Activated T-cell treated with anti-CD3 and anti-CD28 coated beads, Interleukin-2, amount 50 U/mL, for 72 hours (primary cell): ENCODE results near the gene PYROXD2. TPM values are rescaled to one million over a fixed set of nuclear protein-coding genes. Genes with fewer than 3 reads are reported as not detected.

Experiments
- ATAC-seq, 2 donors: fragments of 150-1000 bp; cut with Tn5 transposase; replicated peaks in 1 of 2; 2 replicates each; pipeline ENCODE4 v1.10.0; 2021; ENCODE audit warnings: moderate library complexity in 2 of 2, mild to moderate bottlenecking in 1 of 2
- DNase-seq, 2 donors: peaks; one replicate each; pipeline ENCODE4 v3.0.0; 2021 to 2022; ENCODE audit warnings: mixed read lengths in 1 of 2
- H3K27ac Mint-ChIP-seq: one replicate; pipeline ENCODE4 v1.8.0; 2022; ENCODE audit warnings: mild to moderate bottlenecking, moderate library complexity, mixed read lengths
- H3K27me3 Mint-ChIP-seq: one replicate; pipeline ENCODE4 v1.8.0; 2022; ENCODE audit warnings: low read depth, mixed read lengths
- H3K36me3 Mint-ChIP-seq, 2 donors: one replicate each; pipeline ENCODE4 v1.8.0; 2022; ENCODE audit warnings: mixed read lengths in 2 of 2, mild to moderate bottlenecking in 1 of 2; ENCODE audit not compliant: insufficient read depth in 2 of 2
- H3K4me1 Mint-ChIP-seq: one replicate; pipeline ENCODE4 v1.8.0; 2022; ENCODE audit warnings: low read depth, mixed read lengths
- H3K4me3 Mint-ChIP-seq, 2 donors: one replicate each; pipeline ENCODE4 v1.8.0; 2022; ENCODE audit warnings: mild to moderate bottlenecking in 2 of 2, mixed read lengths in 2 of 2, moderate library complexity in 2 of 2
- H3K9me3 Mint-ChIP-seq, 2 donors: one replicate each; pipeline ENCODE4 v1.8.0; 2022; ENCODE audit warnings: mixed read lengths in 2 of 2
- total RNA-seq, 2 donors: library from RNA; stranded (reverse); gene quantifications; one replicate each; pipeline ENCODE4 v1.2.3, GENCODE V29; 2022

The PYROXD2 gene
- total RNA-seq, 2 donors from 2014 or later: 6.7 to 10.4 TPM

- no peak overlapping the region for H3K27ac Mint-ChIP-seq
- no peaks in the 10 kb centered on the region for H3K9me3 Mint-ChIP-seq
- peaks cover 23% of the 10 kb centered on the region for H3K27me3 Mint-ChIP-seq
- H3K4me1 Mint-ChIP-seq: no peaks in the 10 kb centered on the region
- H3K4me3 Mint-ChIP-seq: no peak overlapping the region
- no peak for ATAC-seq
- DNase-seq: no peak
- H3K36me3 Mint-ChIP-seq: no peaks in the 10 kb centered on the region
Measured at GRCh38 chr10:98373260-98374040, 41.5 kb downstream of the PYROXD2 start.

- DNase-seq (no peak), ATAC-seq (no peak)
- H3K27ac Mint-ChIP-seq: no peak overlapping the region
- no peaks in the 10 kb centered on the region for H3K4me1 Mint-ChIP-seq
- H3K9me3 Mint-ChIP-seq: no peaks in the 10 kb centered on the region
- H3K27me3 Mint-ChIP-seq: peaks cover 23% of the 10 kb centered on the region
- H3K4me3 Mint-ChIP-seq: no peak overlapping the region
- H3K36me3 Mint-ChIP-seq: no peaks in the 10 kb centered on the region
Measured at GRCh38 chr10:98370831-98371820, 43.9 kb downstream of the PYROXD2 start.

GRCh38 chr10:98369801-98370200, 45.2 kb downstream of the PYROXD2 start:
- H3K27me3 Mint-ChIP-seq: peaks cover 16% of the 10 kb centered on the region
- no peak overlapping the region for H3K27ac Mint-ChIP-seq
- no peaks in the 10 kb centered on the region for H3K4me1 Mint-ChIP-seq
- no peaks in the 10 kb centered on the region for H3K36me3 Mint-ChIP-seq
- H3K4me3 Mint-ChIP-seq: no peak overlapping the region
- no peak for ATAC-seq
- no peak for DNase-seq
- H3K9me3 Mint-ChIP-seq: no peaks in the 10 kb centered on the region

GRCh38 chr10:98368644-98369043, 46.3 kb downstream of the PYROXD2 start:
- Mint-ChIP-seq H3K36me3 (no peaks in the 10 kb centered on the region), H3K27me3 (peaks cover 5% of the 10 kb centered on the region), H3K27ac (no peak overlapping the region), H3K4me3 (no peak overlapping the region), H3K4me1 (no peaks in the 10 kb centered on the region), H3K9me3 (no peaks in the 10 kb centered on the region)
- DNase-seq (no peak), ATAC-seq (no peak)

- H3K4me1 Mint-ChIP-seq: no peaks in the 10 kb centered on the region
- ATAC-seq (no peak), DNase-seq (no peak)
- peaks cover 5% of the 10 kb centered on the region for H3K27me3 Mint-ChIP-seq
- no peak overlapping the region for H3K4me3 Mint-ChIP-seq
- no peak overlapping the region for H3K27ac Mint-ChIP-seq
- H3K9me3 Mint-ChIP-seq: no peaks in the 10 kb centered on the region
- no peaks in the 10 kb centered on the region for H3K36me3 Mint-ChIP-seq
Measured at GRCh38 chr10:98367604-98368451, 47.2 kb downstream of the PYROXD2 start.

GRCh38 chr10:98366062-98366530, 48.9 kb downstream of the PYROXD2 start:
- no peak for ATAC-seq
- no peak overlapping the region for H3K27ac Mint-ChIP-seq
- H3K36me3 Mint-ChIP-seq: no peaks in the 10 kb centered on the region

GRCh38 chr10:98365406-98366061, 49.4 kb downstream of the PYROXD2 start:
- ATAC-seq (no peak), DNase-seq (no peak)
- Mint-ChIP-seq H3K27ac (no peak overlapping the region), H3K36me3 (no peaks in the 10 kb centered on the region), H3K27me3 (no peaks in the 10 kb centered on the region), H3K9me3 (no peaks in the 10 kb centered on the region), H3K4me1 (peaks cover 9% of the 10 kb centered on the region), H3K4me3 (no peak overlapping the region)

More at GRCh38 chr10:98366062-98366530, 48.9 kb downstream of the PYROXD2 start:
- no peak for DNase-seq
- Mint-ChIP-seq H3K4me1 (peaks cover 6% of the 10 kb centered on the region), H3K4me3 (no peak overlapping the region), H3K9me3 (no peaks in the 10 kb centered on the region), H3K27me3 (no peaks in the 10 kb centered on the region)

GRCh38 chr10:98364432-98365102, 50.4 kb downstream of the PYROXD2 start:
- Mint-ChIP-seq H3K27ac (no peak overlapping the region), H3K27me3 (peaks cover 6% of the 10 kb centered on the region), H3K9me3 (no peaks in the 10 kb centered on the region), H3K36me3 (no peaks in the 10 kb centered on the region), H3K4me3 (no peak overlapping the region), H3K4me1 (peaks cover 9% of the 10 kb centered on the region)
- ATAC-seq (no peak), DNase-seq (no peak)

GRCh38 chr10:98363220-98363619, 51.8 kb downstream of the PYROXD2 start:
- H3K9me3 Mint-ChIP-seq: no peaks in the 10 kb centered on the region
- peaks cover 7% of the 10 kb centered on the region for H3K27me3 Mint-ChIP-seq
- H3K36me3 Mint-ChIP-seq: no peaks in the 10 kb centered on the region
- no peak for DNase-seq
- no peak for ATAC-seq
- peaks cover 9% of the 10 kb centered on the region for H3K4me1 Mint-ChIP-seq
- no peak overlapping the region for H3K4me3 Mint-ChIP-seq
- H3K27ac Mint-ChIP-seq: no peak overlapping the region

- H3K4me1 Mint-ChIP-seq: peaks cover 9% of the 10 kb centered on the region
- H3K9me3 Mint-ChIP-seq: no peaks in the 10 kb centered on the region
- DNase-seq: peak; percentile 60
- H3K36me3 Mint-ChIP-seq: no peaks in the 10 kb centered on the region
- peak; percentile 96 to 98 for ATAC-seq
- H3K4me3 Mint-ChIP-seq: no peak overlapping the region
- H3K27ac Mint-ChIP-seq: no peak overlapping the region
- peaks cover 7% of the 10 kb centered on the region for H3K27me3 Mint-ChIP-seq
Measured at GRCh38 chr10:98361131-98362025, 53.6 kb downstream of the PYROXD2 start.

- H3K36me3 Mint-ChIP-seq: no peaks in the 10 kb centered on the region
- peaks cover 40% of the 10 kb centered on the region for H3K27me3 Mint-ChIP-seq
- H3K4me1 Mint-ChIP-seq: peaks cover 9% of the 10 kb centered on the region
- H3K9me3 Mint-ChIP-seq: no peaks in the 10 kb centered on the region
- ATAC-seq (no peak), DNase-seq (no peak)
- H3K4me3 Mint-ChIP-seq: no peak overlapping the region
- H3K27ac Mint-ChIP-seq: no peak overlapping the region
Measured at GRCh38 chr10:98357194-98357822, 57.7 kb downstream of the PYROXD2 start.
